Mesodermal cell (in vitro differentiated cells): ENCODE results near the gene REEP3.

Experiments used
- H3K27ac ChIP-seq: 2 replicates; pipeline ENCODE4 v1.7.0; 2013; ENCODE audit warnings: mild to moderate bottlenecking, low read depth, low read length, moderate library complexity; ENCODE audit not compliant: severe bottlenecking
- H3K36me3 ChIP-seq: 2 replicates; pipeline ENCODE4 v1.7.1; 2013; ENCODE audit warnings: mild to moderate bottlenecking, low read length, moderate library complexity; ENCODE audit not compliant: control insufficient read depth, insufficient read depth
- H3K4me1 ChIP-seq: one replicate; pipeline ENCODE4 v1.7.1; 2013; ENCODE audit warnings: mild to moderate bottlenecking, low read length; ENCODE audit not compliant: insufficient read depth, control insufficient read depth, poor library complexity, severe bottlenecking
- H3K4me3 ChIP-seq: 2 replicates; pipeline ENCODE4 v1.7.0; 2013; ENCODE audit warnings: low read length, control low read depth, mild to moderate bottlenecking; ENCODE audit not compliant: insufficient read depth, poor library complexity, severe bottlenecking; ENCODE audit errors: extremely low read depth
- H3K9me3 ChIP-seq: 2 replicates; pipeline ENCODE4 v1.7.1; 2013; ENCODE audit warnings: mild to moderate bottlenecking, low read length, moderate library complexity; ENCODE audit not compliant: control insufficient read depth
- WGBS, 2 experiments: methylation state at CpG; one replicate each; pipeline ENCODE4 v1.1.5; 2013; ENCODE audit warnings: missing lambda C conversion rate in 2 of 2; ENCODE audit not compliant: insufficient coverage in 2 of 2; 5-methylcytosine and 5-hydroxymethylcytosine counted together

REEP3 gene

DNA sequence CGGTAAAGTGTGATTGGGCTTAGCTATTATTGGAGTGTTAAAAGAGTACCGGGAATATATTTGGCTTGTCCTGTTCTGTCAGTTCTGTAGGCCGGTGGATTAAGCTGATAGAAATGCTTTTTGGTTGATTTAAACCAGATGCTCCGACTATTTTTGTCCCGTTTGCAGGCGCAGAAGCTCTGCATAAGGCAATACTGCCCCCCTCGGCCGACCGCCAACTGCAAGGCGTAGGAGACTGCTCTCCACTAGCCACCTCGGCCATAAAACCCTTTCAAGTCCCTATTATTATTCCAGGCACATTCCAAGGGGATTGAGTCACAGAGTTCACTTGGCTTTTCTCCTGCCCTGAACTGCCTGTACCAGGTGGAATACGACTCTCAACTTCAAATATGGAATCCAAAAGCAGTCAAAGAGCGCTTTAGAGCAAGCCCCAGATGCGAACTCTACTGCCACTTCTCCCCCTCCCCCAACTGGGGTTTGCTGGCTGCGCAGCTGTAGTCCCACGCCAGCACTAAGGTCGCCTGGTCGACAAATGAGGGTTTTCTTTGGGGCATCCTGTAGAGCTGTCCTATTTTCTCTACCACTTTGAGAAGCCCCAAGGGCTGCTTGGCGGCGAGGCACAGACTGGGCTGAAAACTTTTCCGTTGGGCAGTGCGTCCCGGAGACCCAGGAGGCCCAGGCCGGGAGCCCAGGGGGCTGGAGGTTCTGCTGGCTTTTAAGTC, 108.3 kb downstream of the REEP3 start:
- Histone ChIP-seq H3K36me3 (no peaks in the 10 kb centered on the region), H3K9me3 (no peaks in the 10 kb centered on the region), H3K27ac (peak overlapping the region; percentile 100), H3K4me3 (peak overlapping the region; percentile 54), H3K4me1 (peaks cover 22% of the 10 kb centered on the region)
- WGBS, 2 experiments, result 0 to 1% methylated on average over 14 to 15 of the region's 24 CpGs

GRCh38 chr10:63630085-63630930, 109.1 kb downstream of the REEP3 start:
- Histone ChIP-seq H3K4me3 (peak overlapping the region; percentile 54), H3K36me3 (no peaks in the 10 kb centered on the region), H3K9me3 (no peaks in the 10 kb centered on the region), H3K27ac (peak overlapping the region; percentile 100), H3K4me1 (peaks cover 22% of the 10 kb centered on the region)
- 0 to 1% methylated on average over 32 to 33 of the region's 70 CpGs for WGBS, 2 experiments

DNA sequence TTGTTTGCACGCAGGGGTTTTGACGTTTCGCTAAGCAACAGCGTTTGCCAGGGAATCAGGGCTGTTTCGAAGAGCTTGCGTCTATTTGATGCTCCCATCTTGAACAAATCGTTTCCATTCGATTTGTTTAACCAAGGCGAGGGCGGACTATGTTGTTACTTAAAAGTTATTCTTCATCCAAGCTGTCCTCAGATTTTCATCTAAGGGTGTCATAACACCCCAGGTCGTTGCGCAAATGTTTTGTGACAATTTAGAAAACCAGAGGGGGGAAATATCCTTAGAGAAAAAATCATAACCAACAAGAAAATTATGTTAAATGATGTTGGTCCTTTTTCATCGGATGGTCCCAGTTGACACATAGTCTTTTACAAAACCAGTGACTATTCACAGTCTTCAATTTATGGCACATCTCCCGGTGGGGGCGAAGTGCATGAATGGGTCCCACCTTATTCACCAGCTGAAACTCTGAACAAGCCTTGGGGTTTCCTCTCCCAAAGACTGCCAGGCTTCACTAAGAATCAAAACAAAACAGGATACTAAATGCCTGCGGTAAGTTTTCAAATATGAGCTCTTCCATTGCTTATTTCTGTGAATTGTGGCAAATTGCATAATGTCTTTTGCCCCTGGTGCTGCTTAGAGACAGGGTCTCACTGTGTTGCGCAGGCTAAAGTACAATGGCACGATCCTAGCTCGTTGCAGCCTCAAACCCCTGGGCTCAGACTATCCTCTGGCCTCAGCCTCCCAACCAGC, 109.9 kb downstream of the REEP3 start:
- peak overlapping the region; percentile 54 for H3K4me3 ChIP-seq
- H3K9me3 ChIP-seq, result no peaks in the 10 kb centered on the region
- H3K4me1 ChIP-seq, result peaks cover 22% of the 10 kb centered on the region
- 33 to 34% methylated on average over 13 to 15 of the region's 19 CpGs for WGBS, 2 experiments
- no peaks in the 10 kb centered on the region for H3K36me3 ChIP-seq
- peak overlapping the region; percentile 100 for H3K27ac ChIP-seq

DNA sequence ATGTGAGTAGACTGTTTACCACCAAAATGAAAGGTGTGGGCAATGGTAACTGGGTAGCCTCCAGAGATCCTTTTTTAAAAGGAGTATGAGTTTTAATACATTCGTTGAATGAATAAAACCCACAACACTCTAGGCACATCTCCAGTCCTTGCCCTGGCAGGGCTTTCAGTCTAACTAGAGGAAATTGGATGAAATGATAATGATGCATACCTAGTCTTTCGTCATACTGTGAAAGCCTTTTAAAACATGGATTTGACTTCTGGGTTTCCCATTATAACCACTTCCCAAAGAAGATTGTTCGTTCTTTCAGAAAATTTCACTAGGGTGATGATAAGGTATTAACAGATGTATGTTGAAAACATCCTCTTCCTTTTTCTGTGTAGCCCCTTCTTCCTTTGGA, 110.8 kb downstream of the REEP3 start:
- Histone ChIP-seq H3K36me3 (no peaks in the 10 kb centered on the region), H3K27ac (no peak overlapping the region), H3K4me3 (no peak overlapping the region), H3K4me1 (peaks cover 22% of the 10 kb centered on the region), H3K9me3 (no peaks in the 10 kb centered on the region)
- WGBS, 2 experiments, result no CpG with 5 or more reads among the region's 3 CpGs

DNA sequence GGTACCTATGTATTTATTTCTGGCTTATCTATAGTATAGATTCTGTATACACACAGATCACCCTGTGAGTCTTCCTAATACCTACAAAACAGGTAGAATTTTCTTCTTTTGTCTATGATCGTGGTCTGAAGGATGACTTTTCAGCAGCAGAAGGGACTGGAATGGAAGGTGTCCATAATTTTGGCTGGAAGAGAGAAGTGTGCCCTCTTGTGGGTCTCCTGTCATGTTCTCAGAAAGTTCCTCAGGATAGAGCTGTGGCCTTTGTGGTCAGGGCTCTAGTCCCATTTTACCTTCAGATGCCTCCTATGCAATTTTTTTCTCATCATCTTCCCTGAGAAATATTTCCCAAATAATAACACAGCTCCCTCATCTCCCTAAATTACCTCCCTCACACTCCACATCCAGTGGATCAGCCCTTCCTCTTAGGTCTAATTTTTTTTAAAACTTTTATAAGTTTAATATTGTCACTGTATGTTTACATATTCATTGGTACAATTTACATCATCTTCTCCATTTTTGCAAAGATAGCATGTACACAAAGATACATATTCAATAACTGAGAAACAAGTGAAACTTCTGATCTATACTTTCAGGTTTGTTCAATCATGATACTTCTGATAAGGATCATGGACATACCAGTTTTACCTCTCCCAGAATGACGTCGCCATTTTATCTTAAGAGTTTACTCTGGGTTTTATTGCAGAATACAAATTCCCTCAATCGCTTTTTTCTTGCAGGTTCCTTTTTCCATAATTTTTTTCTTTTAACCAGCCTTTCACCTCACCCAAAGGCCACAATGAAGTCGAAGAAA, 112.7 kb downstream of the REEP3 start:
- 93% methylated on average over 4 of the region's 5 CpGs; no CpG with 5 or more reads in 1 of the 2 experiments for WGBS, 2 experiments
- H3K27ac ChIP-seq, result no peak overlapping the region
- no peaks in the 10 kb centered on the region for H3K9me3 ChIP-seq
- H3K4me1 ChIP-seq, result peaks cover 9% of the 10 kb centered on the region
- no peaks in the 10 kb centered on the region for H3K36me3 ChIP-seq
- no peak overlapping the region for H3K4me3 ChIP-seq

GRCh38 chr10:63634488-63635065, 113.4 kb downstream of the REEP3 start:
- no peaks in the 10 kb centered on the region for H3K36me3 ChIP-seq
- 94 to 95% methylated on average over 6 of the region's 6 CpGs for WGBS, 2 experiments
- H3K9me3 ChIP-seq, result no peaks in the 10 kb centered on the region
- no peak overlapping the region for H3K27ac ChIP-seq
- H3K4me3 ChIP-seq, result no peak overlapping the region
- H3K4me1 ChIP-seq, result peaks cover 5% of the 10 kb centered on the region

GRCh38 chr10:63636812-63637211, 115.6 kb downstream of the REEP3 start:
- H3K9me3 ChIP-seq, result no peaks in the 10 kb centered on the region
- WGBS, 2 experiments, result 61 to 64% methylated on average over 3 of the region's 3 CpGs
- no peaks in the 10 kb centered on the region for H3K4me1 ChIP-seq
- no peak overlapping the region for H3K27ac ChIP-seq
- H3K36me3 ChIP-seq, result no peaks in the 10 kb centered on the region
- H3K4me3 ChIP-seq, result no peak overlapping the region

DNA sequence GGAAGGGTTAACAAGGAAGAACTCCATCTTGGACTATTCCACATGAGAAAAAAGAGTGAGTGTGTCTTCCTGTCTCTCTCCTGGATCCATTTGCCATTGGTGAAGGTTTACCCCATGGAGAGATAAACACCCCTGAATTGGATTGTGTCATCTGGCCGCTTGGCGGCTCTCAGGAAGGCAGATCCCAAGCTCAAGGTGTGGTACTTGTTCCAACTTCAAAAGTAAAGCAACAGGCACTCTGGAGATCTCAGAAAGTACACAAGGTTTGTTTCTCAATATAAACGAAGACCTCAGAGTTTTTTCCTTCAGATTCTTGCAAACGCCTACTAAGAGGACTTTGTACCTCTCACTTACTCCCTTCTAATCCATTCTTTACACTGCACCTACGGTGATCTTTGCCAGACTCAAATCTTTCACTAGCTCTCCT, 116.7 kb downstream of the REEP3 start:
- WGBS, 2 experiments, result 74 to 93% methylated on average over 4 to 5 of the region's 5 CpGs
- no peaks in the 10 kb centered on the region for H3K4me1 ChIP-seq
- H3K9me3 ChIP-seq, result no peaks in the 10 kb centered on the region
- no peak overlapping the region for H3K4me3 ChIP-seq
- H3K27ac ChIP-seq, result no peak overlapping the region
- no peaks in the 10 kb centered on the region for H3K36me3 ChIP-seq

- Histone ChIP-seq H3K9me3 (no peaks in the 10 kb centered on the region), H3K36me3 (no peaks in the 10 kb centered on the region), H3K27ac (no peak overlapping the region), H3K4me3 (no peak overlapping the region), H3K4me1 (no peaks in the 10 kb centered on the region)
These were observed 120.2 kb downstream of the REEP3 start for GRCh38 chr10:63641366-63641765.

DNA sequence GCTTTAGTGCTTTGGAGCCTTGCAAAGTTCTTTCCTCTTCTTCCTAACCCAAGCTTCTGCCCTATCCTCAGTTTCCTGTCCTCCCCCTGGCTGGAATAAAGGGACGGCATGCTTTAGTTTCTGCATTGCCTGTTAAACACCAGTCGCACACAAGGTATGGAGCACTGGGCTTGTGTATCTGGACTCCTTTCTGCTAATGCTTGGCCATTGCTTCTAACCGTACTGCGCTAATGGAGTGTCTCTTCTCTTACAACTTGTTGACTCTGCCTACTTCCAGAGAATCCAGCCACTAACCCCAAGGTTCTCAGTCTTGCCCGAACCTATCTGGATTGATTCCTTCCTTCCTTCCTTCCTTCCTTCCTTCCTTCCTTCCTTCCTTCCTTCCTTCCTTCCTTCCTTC, 120.6 kb downstream of the REEP3 start:
- no peaks in the 10 kb centered on the region for H3K9me3 ChIP-seq
- no peaks in the 10 kb centered on the region for H3K36me3 ChIP-seq
- 85 to 95% methylated on average over 3 to 5 of the region's 5 CpGs for WGBS, 2 experiments
- no peaks in the 10 kb centered on the region for H3K4me1 ChIP-seq
- H3K27ac ChIP-seq, result no peak overlapping the region
- H3K4me3 ChIP-seq, result no peak overlapping the region
